ENCODE data around the gene JMJD8.

DNA sequence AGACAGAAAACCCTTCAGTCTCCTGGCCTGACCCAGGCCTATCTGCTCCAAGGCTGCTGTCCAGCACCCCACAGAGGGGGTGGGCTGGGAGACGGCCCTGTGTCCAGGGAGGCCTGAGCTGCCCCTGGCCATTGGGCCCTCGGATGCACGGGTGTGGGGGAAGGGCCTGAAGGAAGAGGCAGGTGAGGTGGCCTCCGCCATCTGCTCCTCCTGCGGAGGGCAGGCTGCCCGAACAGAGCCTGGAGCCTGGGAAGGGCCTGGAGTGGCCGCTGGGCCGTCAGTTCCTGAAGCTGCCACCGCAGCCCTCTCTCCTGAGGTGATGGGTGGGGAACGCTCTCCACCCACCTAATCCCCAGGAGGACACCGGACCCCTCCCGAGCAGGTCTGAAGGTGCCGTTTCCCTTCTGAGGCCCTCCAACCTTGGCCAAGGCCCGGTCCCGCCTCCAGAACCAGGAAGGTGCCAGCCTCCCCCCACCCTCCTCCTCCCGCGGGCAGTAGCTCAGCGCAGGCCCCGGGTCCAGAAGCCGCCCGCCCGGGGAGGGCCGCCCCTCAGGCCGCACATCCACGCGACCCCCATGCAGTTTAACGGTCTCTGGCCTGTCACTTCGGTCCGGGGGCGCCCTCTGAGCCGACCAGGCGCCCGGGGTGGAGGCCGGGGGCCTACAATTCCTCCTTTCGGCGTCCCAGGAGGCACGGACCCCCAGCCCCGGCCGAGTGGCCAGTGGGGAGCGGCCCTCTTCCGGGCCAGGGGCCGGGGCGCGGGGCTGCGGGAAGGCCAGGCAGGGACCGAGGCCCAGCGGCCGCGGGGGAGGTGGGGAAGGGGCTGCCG is 20.6 kb upstream of the JMJD8 start:
- TF ChIP-seq, protein P1, sequence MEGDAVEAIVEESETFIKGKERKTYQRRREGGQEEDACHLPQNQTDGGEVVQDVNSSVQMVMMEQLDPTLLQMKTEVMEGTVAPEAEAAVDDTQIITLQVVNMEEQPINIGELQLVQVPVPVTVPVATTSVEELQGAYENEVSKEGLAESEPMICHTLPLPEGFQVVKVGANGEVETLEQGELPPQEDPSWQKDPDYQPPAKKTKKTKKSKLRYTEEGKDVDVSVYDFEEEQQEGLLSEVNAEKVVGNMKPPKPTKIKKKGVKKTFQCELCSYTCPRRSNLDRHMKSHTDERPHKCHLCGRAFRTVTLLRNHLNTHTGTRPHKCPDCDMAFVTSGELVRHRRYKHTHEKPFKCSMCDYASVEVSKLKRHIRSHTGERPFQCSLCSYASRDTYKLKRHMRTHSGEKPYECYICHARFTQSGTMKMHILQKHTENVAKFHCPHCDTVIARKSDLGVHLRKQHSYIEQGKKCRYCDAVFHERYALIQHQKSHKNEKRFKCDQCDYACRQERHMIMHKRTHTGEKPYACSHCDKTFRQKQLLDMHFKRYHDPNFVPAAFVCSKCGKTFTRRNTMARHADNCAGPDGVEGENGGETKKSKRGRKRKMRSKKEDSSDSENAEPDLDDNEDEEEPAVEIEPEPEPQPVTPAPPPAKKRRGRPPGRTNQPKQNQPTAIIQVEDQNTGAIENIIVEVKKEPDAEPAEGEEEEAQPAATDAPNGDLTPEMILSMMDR (IDR thresholded peaks at IDR 0.05), result no peak
- no peak for TF ChIP-seq POLR2A (IDR thresholded peaks at IDR 0.05; ENCODE audit: low read depth)
- TF ChIP-seq POLR2AphosphoS5 (IDR thresholded peaks at IDR 0.05), result no peak
- no peak for TF ChIP-seq EP300 (IDR thresholded peaks at IDR 0.05)

Measured in esophagus muscularis mucosa (tissue), 4 donors.